GM15510 (cell line): ENCODE data around the gene ITPRIPL2.

Source experiments
- POLR2A ChIP-seq: IDR thresholded peaks from 3 replicates; pipeline ENCODE4 v1.6.1; 2011; ENCODE audit warnings: borderline replicate concordance; ENCODE audit not compliant: insufficient read length; ENCODE audit errors: extremely low read depth

The ITPRIPL2 gene

GRCh38 chr16:19128454-19129200, 14.9 kb downstream of the ITPRIPL2 start:
- no peak for TF ChIP-seq POLR2A

- no peak for TF ChIP-seq POLR2A
These were observed 16.6 kb downstream of the ITPRIPL2 start for GRCh38 chr16:19130385-19130784.

- TF ChIP-seq POLR2A: no peak
These were observed 17.4 kb downstream of the ITPRIPL2 start for GRCh38 chr16:19130852-19131824.

- no peak for TF ChIP-seq POLR2A
These were observed 18.1 kb downstream of the ITPRIPL2 start for GRCh38 chr16:19131825-19132218.

- TF ChIP-seq POLR2A: no peak
These were observed 18.5 kb downstream of the ITPRIPL2 start for GRCh38 chr16:19132255-19132654.

- TF ChIP-seq POLR2A: no peak
These were observed 19.1 kb downstream of the ITPRIPL2 start for GRCh38 chr16:19132898-19133297.

GRCh38 chr16:19133600-19133999, 19.8 kb downstream of the ITPRIPL2 start:
- TF ChIP-seq POLR2A: no peak

- TF ChIP-seq POLR2A: no peak
These were observed 21.6 kb downstream of the ITPRIPL2 start for GRCh38 chr16:19135201-19135842.

GRCh38 chr16:19135896-19136438, 22.2 kb downstream of the ITPRIPL2 start:
- TF ChIP-seq POLR2A: no peak

- TF ChIP-seq POLR2A: no peak
These were observed 22.9 kb downstream of the ITPRIPL2 start for GRCh38 chr16:19136549-19137196.

- no peak for TF ChIP-seq POLR2A
These were observed 23.7 kb downstream of the ITPRIPL2 start for GRCh38 chr16:19137201-19138128.

- TF ChIP-seq POLR2A: no peak
These were observed 24.8 kb downstream of the ITPRIPL2 start for GRCh38 chr16:19138601-19139000.

- no peak for TF ChIP-seq POLR2A
These were observed 25.8 kb downstream of the ITPRIPL2 start for GRCh38 chr16:19139436-19140091.
